ENCODE data around the gene CORO2B.

The CORO2B gene

DNA sequence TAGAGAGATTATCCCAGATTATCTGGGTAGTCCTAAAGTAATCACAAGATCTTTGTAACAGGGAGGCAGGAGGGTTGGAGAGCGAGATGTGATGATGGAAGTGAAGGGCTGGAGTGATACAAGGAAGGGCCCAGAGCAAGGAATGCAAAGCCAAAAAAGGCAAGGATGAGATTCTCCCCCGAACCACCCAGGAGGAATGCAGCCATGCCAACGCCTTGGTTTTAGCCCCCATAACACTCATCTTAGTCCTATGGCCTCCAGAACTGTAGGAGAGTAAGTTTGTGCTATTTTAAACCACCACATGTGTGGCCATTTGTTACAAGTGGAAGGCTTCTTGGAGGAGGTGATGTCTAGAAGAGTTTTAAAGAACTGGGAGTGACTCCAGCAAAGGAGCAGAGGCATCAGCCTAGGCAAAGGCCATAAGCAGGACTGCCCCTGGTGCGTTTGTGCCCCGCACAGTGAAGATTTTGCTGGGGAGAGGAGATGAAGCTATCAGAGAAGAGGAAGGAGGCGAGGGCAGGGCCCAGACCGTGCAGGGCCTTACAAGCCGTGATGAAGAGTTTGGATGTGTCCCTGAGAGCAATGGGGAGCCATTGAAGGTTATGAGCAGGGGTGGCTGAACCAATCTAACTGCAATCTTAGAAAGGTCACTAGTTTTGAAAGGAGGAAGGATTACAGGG, 25.3 kb upstream of the CORO2B start:
- TF ChIP-seq, protein P1, sequence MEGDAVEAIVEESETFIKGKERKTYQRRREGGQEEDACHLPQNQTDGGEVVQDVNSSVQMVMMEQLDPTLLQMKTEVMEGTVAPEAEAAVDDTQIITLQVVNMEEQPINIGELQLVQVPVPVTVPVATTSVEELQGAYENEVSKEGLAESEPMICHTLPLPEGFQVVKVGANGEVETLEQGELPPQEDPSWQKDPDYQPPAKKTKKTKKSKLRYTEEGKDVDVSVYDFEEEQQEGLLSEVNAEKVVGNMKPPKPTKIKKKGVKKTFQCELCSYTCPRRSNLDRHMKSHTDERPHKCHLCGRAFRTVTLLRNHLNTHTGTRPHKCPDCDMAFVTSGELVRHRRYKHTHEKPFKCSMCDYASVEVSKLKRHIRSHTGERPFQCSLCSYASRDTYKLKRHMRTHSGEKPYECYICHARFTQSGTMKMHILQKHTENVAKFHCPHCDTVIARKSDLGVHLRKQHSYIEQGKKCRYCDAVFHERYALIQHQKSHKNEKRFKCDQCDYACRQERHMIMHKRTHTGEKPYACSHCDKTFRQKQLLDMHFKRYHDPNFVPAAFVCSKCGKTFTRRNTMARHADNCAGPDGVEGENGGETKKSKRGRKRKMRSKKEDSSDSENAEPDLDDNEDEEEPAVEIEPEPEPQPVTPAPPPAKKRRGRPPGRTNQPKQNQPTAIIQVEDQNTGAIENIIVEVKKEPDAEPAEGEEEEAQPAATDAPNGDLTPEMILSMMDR (IDR thresholded peaks at IDR 0.05; ENCODE audit: low read depth, low read length, missing control alignments) = no peak
- no peak overlapping the region for H3K4me3 ChIP-seq (ENCODE audit: low read depth, low read length)
- DNase-seq (ENCODE audit: low read depth) = no peak
- in situ Hi-C loops (cut with HindIII; ENCODE audit: low sequenced_read_pairs) = no loop called here

DNA sequence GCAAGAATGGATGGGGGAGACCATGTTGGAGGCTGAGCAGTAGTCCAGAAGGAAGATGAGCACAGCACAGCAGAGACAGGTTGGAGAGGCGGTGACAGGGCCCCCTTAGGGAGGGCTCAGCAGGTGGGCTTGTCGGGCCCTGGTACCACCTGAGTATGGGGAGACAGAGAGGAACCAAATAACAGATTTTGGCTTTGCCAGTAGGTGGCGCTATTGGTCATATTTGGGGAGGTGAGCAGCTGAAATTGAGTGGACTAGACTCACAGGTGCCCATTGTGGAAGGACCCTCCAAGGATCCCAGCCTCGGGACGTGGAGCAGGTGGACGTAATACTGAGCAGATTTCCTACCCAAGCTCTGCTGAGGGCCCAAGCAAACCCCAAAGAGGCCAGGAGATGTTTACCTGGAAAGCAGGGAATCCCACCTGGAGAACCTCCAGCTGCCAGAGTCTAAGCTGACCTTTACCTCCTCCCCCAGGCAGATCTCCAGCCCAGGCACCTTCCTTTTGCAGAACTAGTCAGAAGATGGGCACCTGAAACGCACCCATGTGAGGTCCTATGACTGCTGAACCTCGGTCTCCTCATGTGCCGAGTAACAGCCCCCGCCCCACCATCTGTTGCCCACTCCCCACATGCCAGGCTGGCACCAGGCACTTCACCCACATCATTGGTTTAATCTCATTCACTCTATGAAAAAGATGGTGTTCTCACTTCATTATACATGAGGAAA, 24.6 kb upstream of the CORO2B start:
- DNase-seq (ENCODE audit: low read depth) = peak; percentile 49
- in situ Hi-C loops (cut with HindIII; ENCODE audit: low sequenced_read_pairs) = no loop called here
- no peak overlapping the region for H3K4me3 ChIP-seq (ENCODE audit: low read depth, low read length)
- TF ChIP-seq, protein P1 (IDR thresholded peaks at IDR 0.05; ENCODE audit: low read depth, low read length, missing control alignments) = peak; percentile 78

DNA sequence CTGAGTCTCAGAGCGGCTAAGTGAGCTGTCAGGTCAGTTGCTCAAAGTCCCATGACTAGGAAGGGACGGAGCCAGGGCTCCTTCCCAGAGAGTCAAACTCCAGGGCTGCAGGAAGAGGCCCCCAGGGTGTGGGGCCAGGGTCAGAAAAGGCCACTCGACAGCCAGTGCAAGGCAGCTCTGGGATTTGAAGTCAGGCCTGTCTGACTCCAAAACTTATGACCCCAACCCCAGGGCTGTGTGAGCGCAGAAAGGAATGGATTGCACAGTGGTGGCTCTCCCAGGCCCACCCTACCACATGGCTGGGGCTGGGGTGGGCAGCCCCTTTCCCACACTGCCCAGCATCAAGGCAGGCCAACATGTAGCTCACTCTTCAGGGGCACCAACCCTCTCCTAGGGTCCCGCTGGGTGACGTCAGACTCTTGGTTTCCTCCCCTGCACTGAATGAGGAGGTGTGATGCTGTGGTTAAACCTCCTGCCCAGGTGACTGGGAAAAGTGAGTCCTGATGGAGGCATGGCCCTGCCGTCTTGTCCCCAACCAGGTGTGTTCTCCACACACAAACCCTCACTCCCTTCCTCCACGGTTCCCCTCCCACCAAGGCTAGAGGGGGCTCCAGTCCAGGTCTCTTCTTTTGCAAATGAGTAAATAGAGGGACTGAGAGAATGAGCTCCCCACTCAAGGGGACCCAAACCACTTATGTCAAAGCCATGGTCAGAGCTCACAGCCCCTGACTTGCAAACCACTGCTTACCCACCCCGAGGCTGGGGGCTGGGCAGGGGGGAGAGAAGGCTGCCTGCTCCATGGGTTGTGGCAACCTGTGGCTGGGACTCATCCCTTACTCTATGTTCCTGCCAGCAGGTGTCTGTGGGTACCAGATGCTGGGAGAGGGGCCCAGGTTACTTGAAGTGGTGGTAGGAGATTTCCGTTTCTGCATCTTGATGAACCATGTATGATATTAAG, 23.8 kb upstream of the CORO2B start:
- no peak for DNase-seq (ENCODE audit: low read depth)
- in situ Hi-C loops (cut with HindIII; ENCODE audit: low sequenced_read_pairs) = no loop called here
- TF ChIP-seq, protein P1 (IDR thresholded peaks at IDR 0.05; ENCODE audit: low read depth, low read length, missing control alignments) = no peak
- no peak overlapping the region for H3K4me3 ChIP-seq (ENCODE audit: low read depth, low read length)

DNA sequence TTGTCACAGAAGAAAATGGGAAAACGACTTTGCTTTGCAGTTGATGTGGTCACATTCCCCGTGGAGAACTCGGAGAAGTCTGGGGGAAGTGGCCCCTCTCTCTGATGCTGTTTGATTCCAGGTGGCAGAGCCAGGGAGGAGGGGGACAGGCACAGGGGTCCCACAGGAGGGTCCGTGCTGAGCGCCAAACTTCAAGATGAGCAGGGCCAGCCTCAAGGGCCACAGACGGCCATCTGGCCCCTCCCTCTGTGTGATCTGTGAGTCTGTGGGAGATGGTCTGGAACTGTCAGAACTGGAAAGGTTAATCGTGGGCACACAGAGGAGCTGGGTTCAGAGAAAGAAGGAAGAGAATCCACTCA, 23.1 kb upstream of the CORO2B start:
- TF ChIP-seq, protein P1 (IDR thresholded peaks at IDR 0.05; ENCODE audit: low read depth, low read length, missing control alignments) = no peak
- DNase-seq (ENCODE audit: low read depth) = no peak
- in situ Hi-C loops (cut with HindIII; ENCODE audit: low sequenced_read_pairs) = no loop called here
- no peak overlapping the region for H3K4me3 ChIP-seq (ENCODE audit: low read depth, low read length)

DNA sequence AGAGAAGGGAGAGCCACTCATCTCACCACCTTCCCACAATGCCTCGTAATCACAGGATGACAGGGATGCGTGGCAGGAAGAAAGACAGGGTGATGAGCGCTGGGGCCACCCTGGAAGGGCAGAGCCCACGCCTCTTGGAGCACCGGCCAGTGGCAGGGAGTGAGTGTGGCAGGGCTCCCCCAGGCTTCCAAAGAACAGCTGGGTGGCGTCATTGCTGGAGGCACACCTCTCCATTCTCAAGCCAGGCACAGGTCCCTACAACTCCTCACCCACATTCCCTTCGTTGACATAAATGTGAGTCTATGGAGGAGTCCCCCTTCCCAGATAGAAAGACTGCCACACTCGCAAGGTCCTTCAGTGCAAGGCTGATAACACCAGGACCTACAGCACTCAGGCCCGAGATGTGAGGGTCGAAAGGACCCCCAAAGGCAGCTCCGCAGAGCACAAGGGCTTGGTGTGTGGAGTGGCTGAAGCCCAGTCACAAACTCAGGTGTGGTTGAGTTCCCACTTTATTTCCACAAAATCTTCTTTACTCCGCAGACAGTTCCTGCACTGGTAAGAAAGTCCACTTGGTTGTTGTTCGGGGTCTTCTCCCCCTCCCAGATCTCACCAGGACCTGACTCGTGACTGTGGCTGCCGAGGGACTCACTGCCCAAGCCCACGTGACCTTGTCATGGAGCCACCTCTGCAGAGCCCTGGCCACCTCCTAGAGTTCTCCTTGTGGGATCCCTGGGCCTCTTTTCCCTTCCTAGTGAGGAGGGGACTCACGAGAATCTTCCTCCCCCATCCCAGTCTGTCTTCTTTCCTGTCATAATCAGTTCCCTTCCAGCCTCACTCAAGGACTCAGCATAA, 22.4 kb upstream of the CORO2B start:
- in situ Hi-C loops (cut with HindIII; ENCODE audit: low sequenced_read_pairs) = no loop called here
- TF ChIP-seq, protein P1 (IDR thresholded peaks at IDR 0.05; ENCODE audit: low read depth, low read length, missing control alignments) = no peak

More for the DNA sequence above, 22.4 kb upstream of the CORO2B start:
- no peak overlapping the region for H3K4me3 ChIP-seq (ENCODE audit: low read depth, low read length)
- no peak for DNase-seq (ENCODE audit: low read depth)

Measured in astrocyte of the cerebellum (primary cell).